GM18867 (cell line): ENCODE results near the gene PICK1.
"Not testable (repeated sequence)": the region's sequence is repeated elsewhere in the genome, so short reads cannot be mapped to it uniquely, and the experiment has no call there.

Experiments used
- ATAC-seq: cut with Tn5 transposase; IDR thresholded peaks from one replicate; pipeline ENCODE4 v1.9.1; 2021; ENCODE audit warnings: mild to moderate bottlenecking, moderate library complexity; ENCODE audit not compliant: unreplicated experiment

PICK1 gene

DNA sequence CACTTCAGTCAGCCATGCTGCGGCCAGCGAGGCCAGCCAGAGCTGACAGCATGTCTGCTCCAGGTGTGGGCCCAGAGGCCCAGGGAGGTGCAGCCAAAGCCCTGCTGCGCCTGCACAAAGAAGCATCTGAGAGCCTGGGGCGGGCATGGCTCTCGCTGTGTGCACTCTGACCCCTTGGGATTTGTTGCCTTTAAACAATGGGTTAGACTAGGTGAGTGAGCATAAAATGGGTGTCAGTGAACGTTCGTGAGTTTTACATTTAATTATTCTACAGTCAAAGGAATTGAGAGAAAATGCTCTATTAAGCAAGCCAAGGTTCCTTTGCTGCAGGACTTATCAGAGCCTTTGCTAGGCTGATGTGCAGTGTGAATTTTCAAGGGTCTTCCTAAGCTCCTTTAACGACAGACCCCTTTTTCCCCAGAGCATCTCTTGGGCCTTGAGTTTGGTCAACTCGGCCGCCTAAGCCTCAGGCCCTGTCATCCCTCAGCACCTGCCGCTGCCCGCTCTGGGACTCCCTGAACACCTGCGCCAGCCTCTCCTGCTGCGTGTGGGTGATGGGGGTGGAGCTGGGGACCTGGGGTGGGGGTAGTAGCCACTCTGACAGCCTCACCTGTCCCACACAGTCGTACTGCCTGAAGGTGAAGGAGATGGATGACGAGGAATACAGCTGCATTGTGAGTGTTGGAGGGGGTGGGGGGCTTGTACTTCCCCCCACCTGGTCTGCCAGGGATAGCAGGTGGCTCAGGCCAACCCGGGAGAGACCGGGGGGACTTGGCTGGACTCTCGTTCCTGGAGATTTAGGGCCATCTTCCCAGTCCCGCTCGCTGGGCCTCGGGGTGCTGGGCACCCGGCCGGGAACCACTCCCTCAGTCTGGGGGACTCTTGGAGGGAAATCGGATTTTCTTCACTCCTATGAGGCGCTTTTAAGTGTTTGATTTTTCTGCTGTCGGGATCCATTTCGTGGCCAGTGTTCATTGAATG, 16.2 kb downstream of the PICK1 start:
- no peak for ATAC-seq

DNA sequence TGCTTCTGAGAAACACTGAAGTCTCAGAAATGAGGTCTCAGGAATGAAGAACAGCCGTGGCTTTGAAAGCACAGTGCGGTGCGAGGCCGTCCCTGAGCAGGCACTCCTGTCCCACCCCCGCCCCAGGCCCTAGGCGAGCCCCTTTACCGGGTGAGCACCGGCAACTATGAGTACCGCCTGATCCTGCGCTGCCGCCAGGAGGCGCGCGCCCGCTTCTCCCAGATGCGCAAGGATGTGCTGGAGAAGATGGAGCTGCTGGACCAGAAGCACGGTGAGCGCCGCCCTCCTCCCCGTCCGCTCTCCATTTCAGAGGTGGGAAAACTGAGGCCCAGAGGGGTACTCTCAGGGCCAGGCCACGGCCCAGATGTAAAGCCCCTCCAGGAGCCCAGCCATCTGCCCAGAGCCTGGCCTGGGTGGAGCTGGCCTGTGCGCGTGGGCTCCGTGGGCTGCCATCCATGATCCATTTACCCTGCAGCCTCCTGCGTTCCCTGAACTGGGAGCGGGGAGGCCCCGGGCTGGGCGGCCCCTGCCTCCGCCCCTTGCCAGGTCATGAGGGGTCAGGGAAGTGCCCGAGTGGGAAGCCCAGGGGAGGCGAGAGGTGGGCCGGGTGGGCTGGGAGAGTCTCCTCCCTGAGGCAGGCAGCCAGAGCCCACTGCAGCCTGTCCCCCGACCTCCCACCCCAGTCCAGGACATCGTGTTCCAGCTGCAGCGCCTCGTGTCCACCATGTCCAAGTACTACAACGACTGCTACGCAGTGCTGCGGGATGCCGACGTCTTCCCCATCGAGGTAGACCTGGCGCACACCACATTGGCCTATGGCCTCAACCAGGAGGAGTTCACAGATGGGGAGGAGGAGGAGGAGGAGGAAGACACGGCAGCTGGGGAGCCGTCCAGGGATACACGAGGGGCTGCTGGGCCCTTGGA, 17.2 kb downstream of the PICK1 start:
- no peak for ATAC-seq

DNA sequence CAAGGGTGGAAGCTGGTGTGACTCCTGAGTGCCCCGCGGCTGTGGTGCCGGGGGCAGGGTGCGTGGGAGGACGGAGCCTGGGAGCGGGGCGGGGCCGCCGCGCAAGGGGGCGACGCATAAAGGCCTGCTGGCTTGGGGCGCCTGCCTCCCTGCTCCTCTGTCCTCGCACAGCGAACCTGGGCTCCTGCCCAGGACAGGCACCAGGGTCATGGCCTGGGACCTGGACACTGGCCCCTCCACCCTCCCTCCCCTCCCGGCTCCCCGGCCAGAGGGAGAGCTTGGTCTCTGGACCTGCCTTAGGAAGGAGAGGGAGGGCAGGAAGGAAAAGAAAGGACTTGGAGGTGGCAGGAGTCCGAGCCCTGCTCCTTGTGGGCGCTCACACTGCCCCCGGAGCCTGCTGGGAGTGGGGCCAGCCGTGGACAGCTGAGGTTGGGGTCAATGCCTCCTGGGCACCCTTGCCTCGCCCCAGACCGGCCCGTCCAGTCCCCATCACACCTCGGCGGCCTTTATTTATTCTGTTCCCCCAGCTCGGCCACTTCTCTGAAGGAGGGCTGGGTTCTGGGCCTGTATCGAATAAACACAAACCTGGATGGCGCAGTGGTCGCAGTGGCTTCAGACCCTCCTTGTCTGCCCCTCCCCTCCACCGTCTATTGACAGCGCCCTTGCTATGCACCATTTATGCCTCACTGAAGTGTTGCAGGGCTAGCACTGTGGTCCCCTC, 18.1 kb downstream of the PICK1 start:
- ATAC-seq: no peak

DNA sequence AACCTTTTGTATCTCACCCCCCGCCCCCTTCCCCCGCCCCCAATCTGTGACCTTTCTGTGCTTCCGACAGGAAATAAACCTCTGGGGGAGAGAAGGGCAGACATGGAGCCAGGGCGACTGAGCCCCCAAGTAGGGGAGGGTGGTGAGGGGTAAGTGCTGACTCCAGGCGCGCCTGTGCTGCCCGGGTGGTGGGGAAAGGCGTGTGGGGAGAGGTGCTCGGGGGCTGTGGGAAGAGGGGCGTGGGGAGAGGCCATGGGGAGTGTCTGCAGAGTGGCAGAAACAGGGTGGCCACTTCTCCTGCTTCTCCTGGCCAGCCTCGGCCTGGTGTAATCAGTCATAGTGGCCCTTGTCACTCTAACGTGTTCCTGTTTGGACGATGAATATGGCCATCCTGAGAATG, 18.8 kb downstream of the PICK1 start:
- ATAC-seq: no peak

DNA sequence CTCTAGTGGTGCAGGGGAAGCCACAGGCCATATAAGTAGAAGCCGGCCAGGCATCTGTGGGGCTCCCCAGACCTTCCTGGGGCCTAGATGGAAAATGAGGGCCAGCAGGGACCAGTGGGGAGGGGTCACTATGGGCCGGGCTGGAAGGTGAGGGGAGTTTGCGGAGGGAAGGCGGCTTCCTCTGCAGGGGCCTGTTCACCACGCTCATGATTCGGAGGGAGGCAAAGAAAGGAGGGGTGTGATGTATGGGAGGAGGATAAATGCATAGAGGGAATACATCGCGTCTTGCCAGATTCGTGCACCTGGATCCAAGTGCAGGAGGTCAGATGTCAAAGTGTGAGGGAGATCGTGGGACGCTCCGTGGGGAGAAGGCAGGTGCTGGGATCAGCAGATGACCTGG, 19.9 kb downstream of the PICK1 start:
- ATAC-seq: no peak

DNA sequence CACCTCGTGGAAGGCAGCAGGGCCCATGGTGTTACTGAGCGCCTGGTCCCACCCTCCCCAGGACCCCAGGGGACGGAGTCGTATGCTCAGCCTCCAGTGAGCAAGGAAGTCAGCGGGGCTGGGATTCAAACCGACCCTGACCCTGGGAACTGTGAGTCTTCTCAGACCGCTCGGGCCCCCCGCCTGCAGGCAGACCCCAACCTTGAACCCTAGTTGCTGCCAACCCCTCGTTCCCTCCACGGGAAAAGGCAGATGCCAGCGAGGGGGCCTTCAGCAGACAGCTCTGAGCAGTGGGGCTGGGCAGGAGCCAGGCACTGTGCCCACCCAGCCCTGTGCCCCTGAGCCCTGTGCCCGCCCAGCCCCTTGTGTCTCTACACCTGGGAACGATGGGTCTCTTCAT, 20.4 kb downstream of the PICK1 start:
- no peak for ATAC-seq

DNA sequence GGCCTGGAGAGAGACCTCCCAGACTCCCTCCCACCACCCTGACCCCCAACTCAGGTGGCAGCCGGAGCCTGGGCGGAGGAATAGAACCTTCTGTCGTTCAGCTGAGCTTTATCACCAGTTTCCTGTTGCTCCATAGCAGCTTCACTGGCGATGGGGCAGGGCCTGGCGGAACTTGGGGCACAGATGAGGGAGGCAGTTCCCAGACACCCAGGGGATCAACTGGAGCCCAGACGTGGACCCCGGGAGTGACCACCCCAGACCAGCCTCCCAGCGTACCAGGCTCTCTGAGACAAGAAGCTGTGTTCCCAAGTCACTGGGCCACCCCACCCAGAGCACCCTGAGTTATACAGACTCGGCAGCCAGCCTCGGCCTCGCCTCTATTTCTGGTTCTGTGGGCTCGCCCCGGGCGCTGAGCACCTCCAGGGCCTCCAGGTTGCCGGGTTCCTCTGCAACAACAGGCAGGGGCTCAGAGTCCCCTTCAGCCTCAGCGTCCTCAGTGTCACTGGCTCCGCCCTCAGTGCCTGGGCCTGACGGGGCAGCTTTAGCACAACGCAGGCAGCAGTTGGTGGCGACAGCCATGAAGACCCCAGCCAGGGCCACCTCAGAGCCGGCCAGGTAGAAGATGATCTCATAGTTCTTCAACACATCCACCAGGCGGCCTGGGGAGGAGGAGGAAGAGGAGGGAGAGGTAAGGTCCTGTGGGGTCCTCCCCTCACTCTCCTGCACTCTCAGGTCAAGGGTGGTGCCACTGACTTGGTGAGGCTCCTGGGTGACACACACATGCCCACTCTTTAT, 21.0 kb downstream of the PICK1 start:
- no peak for ATAC-seq

DNA sequence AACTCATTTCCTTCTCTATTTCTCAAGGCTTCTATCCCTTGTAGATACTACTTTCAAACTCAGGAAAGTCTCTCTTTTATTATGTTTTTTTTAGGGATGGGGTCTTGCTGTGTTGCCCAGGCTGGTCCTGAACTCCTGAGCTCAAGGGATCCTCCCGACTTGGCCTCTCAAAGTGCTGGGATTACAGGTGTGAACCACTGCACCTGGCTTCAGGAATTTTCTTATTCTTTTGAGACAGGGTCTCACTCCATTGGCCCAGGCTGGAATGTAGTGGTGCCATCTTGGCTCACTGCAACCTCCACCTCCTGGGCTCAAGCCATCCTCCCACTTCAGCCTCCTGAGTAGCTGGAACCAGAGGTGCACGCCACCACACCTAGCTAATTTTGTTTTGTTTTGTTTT, 22.0 kb downstream of the PICK1 start:
- ATAC-seq: not testable (repeated sequence)

DNA sequence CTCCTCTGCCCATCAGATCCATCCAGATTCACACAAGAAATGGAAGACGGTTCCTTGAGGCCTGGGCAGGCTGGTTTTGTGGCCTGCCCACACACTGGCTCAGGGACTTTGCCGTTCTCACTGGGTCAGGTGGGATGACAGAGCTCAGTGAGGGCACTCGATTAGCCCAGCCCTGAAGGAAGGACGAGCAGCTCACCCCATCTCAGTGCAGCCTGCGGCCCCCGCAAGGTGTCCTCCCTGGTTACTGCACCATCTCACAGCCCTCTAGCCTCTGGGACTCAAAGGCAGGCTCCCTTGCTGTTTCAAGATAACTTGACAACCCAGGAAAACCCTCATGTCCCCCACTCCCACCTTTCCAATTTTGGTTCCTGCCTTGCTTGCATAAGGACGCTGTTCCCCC, 22.6 kb downstream of the PICK1 start:
- no peak for ATAC-seq

DNA sequence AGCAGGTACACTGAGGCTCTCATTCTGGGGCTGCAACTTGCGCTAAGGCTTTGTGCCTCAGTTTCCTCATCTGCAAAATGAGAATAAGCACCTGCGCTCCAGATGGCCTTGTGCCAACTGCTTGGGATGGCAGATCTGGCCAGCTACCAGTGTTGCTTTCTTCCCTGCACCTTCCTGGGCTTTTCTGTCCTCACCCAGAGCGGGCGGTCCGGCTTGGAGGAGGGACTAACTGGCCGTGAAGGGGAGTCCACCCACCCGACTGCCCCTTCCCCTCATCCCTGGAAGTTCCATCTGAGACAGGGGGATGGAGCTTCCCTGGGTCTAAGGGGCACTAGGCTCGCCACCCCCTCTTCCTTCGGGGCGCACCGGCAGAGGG, 23.3 kb downstream of the PICK1 start:
- ATAC-seq: no peak

DNA sequence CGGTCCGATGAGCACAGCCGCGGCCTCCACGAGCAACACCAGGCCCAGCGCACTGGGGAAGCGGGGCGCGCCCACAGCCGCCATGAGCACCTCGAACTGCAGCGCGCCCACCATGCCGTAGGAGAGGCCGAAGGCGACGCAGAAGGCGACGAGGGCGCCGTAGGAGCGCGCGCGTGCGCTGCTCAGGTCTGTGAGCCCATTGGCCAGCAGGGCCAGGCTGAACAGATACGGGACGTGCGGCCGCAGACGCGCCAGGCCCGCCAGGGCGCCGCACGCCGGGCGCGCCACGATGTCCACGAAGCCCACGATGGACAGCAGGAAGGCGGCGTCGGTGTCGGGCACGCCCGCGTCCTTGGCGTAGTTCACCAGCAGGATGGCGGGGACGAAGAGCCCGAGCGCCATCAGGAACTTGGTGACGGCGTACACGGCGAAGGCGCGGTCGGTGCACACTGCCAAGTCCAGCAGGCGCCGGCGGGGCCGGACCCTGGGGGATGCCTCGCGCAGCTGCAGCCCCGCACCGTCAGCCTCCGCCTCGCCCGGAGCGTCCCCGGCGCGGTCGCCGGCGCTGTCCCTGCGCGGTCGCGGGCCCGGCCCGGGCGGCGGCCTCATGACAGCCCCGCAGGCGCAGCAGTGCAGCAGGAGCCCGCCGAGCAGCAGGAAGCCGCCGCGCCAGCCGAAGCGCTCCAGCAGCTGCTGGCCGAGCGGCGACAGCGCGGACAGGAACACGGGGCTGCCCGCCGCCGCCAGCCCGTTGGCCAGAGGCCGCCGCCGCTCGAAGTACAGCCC, 23.8 kb downstream of the PICK1 start:
- no peak for ATAC-seq

DNA sequence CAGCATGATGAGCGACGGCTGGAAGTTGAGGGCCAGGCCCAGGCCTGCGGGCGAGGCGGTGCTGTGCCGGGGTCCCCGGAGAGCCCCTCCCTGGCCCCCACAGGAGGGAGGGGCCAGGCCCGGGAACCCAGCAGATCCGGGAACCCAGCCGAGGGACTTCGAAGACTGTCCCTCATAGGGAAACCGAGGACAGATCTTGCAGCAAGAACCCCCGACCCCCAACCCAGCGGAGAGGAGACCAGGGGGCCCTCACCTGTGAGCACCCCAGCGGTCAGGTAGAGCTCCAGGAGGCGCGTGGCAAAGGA, 24.4 kb downstream of the PICK1 start:
- ATAC-seq: no peak

DNA sequence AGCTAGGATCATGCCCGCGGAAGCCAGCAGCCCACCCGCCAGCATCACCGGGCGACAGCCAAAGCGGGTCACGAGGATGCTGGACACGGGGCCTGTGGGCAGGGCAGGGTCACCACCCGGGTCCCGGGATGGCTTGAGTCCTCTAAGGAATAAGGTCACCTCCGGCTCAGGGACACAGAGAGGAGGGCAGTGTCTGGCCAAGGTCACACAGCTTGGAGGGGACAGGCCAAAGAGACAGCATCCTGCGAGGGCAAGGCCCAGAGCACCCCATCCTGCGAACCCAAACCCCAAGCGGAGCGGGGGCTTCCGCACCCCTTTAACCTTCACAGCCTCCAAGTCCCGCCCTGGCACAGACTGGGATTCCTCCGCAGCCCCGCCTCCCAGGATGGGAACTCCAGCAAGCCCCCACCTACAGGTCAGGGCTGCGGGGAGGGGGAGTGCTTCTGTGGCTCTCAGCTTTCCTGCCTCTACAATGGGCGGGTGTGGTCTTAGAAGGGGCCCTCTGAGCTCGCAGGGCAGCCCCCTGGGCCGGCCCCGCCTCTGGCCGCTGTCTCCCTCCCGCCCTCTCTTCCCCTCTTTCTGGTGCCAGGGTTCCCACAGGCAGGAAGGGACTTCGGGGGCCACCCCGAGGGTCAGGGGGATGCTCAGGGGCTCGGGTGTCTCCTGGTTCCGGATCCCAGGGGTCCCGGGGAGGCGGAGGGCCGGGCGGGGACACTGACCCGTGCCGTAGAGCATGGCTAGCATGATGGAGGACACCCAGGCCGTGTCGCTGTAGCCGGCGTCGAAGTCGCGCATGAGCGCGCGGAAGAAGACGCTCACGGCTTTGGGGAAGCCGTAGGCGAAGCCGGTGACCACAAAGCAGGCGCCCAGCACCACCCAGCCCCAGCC, 25.0 kb downstream of the PICK1 start:
- ATAC-seq: no peak

DNA sequence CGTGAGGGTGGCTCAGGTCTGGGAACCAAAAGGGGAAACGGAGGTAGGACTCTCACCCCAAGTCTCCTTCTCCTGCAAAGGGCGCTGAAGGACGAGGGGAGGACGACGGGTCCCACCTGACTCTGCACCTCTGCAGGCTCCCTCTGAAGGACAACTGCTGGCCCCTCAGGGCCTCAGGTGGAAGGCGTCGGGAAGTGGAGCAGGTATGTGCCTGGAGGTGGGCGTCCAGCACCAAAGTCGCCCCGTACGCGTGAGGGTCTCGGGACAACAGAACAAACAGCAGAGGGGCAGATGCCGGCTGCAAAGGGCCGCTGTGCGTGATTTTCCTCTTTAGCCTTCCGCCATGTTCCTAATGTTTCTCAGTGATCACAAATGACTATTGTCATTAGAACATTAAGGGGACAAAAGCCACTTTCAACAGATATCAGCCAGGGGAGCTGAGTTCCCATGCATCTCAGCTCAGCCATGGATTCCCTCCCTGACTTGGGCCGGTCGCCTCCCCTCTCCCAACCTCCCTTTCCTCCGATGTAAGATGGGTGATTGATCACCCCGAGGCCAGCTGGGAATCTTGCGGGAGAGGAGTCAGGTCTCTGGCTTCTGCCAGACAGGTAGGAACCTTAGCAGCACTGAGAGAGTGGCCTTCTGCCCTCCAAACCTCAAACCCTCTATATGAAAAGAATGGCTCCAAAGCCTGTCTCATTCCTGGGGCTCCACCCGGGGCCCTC, 25.9 kb downstream of the PICK1 start:
- ATAC-seq: no peak

DNA sequence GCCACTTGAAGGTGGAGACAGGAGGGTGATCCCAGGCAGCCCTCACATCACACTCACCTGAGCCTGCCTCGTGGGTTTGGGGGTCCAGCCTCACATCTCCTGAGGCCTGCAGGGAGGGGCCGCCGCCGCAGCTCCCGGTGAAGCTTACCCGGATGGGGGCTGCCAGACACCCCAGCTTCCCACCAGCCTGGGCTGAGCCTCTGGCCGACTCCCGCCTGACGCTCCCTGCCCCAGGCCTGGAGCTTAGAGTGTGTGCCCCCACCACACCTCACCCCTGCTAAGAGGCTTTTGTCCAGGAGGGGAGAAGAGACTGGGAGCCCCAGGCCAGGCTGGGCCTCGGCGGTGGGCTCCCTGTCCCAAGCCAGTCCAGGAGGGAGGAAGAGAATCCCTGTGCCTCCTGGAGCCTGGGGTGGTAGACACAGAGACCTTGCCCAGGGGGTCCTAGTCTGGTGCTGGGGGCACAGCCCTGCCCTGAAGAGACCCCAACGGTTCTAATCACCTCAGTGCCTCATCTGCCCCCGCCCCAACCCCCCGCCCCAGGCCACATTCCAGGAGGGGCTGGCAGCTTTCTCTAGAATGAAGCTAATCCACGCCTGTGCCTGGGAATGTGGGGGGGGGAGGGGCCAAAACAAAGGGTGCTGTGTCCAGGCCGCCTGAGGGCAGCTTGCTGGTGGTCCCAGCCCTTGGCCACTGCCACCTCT, 26.9 kb downstream of the PICK1 start, which contains the start of gene SLC16A8:
SLC16A8 (minus strand) TSS at position 254 of the 701 bp plus-strand sequence. CDS start 1,311 bp downstream, outside the sequence.
- no peak for ATAC-seq

DNA sequence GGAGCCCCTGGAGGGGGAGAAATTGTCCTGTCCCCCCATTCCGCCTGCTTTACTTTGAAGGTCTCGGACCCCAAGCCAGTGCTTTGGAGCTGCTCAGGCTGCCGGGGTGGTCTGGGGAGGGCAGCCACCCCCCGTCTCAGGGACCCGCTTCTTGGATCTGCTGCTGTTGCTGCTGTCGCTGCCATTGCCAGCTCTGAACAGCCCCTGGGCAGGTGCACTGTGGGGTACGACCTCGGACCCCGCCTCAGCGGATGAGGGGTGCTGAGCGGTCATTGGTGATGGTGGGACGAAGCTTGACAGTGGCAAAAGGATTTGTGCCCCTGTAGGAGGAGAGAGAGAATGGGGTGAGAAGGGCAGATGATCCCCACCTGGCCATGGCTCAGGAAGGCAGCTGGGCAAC, 27.9 kb downstream of the PICK1 start:
- no peak for ATAC-seq

DNA sequence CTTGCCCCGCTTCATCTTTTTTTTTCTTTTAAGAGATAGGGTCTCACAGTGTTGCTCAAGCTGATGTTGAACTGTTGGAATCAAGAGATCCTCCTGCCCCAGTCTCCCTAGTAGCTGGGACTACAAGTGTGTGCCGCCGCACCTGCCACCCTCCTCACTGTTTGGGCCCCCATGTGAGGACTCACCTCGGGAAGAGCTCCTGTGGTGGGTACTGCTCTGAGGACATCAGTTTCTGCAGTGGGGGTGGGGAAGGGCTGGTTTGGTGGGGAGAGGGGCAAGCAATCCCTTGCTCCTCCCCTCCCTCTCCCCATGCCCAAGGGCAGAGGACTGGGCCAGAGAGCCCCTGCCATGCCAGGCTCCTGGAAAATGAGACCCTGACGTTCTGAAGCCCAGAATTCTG, 28.3 kb downstream of the PICK1 start:
- no peak for ATAC-seq
